Thoracic aorta (tissue), 2 donors: ENCODE results near the gene LMO7. TPM values are rescaled to one million over a fixed set of nuclear protein-coding genes. Genes with fewer than 3 reads are reported as not detected.

Experiments used
- ATAC-seq: fragments of 150-250 bp; one replicate; pipeline ENCODE4 v1.8.0; 2017; ENCODE audit warnings: low read depth; ENCODE audit not compliant: insufficient number of reproducible peaks, low FRiP score
- DNase-seq: peaks from one replicate; pipeline ENCODE4 v3.0.0-alpha.2; 2020; ENCODE audit warnings: low spot score
- H3K27ac ChIP-seq, 2 donors: fragments of 200-600 bp; sonication (generic); 1 replicate in 1 of 2; 2 replicates in 1 of 2; pipeline ENCODE4 v1.5.1; 2016; ENCODE audit warnings: mild to moderate bottlenecking in 2 of 2, moderate library complexity in 2 of 2
- H3K27me3 ChIP-seq: fragments of 200-600 bp; sonication (generic); replicated peaks from 2 replicates; pipeline ENCODE4 v1.6.0; 2016; ENCODE audit warnings: mild to moderate bottlenecking; ENCODE audit not compliant: insufficient read depth
- H3K36me3 ChIP-seq: fragments of 200-600 bp; sonication (generic); one replicate; pipeline ENCODE4 v1.5.1; 2016
- H3K4me1 ChIP-seq, 2 donors: fragments of 200-600 bp; sonication (generic); 1 replicate in 1 of 2; 2 replicates in 1 of 2; pipeline versions ENCODE4 v1.5.1 to v1.6.0; 2016; ENCODE audit warnings: low read depth in 2 of 2, mild to moderate bottlenecking in 1 of 2; ENCODE audit not compliant: control insufficient read depth in 1 of 2
- H3K4me3 ChIP-seq: fragments of 200-600 bp; sonication (generic); 2 replicates; pipeline ENCODE4 v1.5.1; 2016; ENCODE audit warnings: mild to moderate bottlenecking
- H3K9me3 ChIP-seq: fragments of 200-600 bp; sonication (generic); 2 replicates; pipeline ENCODE4 v1.5.1; 2016
- CTCF ChIP-seq: fragments of 200-600 bp; sonication (generic); IDR thresholded peaks from one replicate; pipeline ENCODE4 v1.5.1; 2019; ENCODE audit warnings: antibody characterized with exemption
- total RNA-seq, 2 donors: library from RNA; depleted of rRNA; stranded (reverse); fragments of >200 nt; gene quantifications; one replicate each; pipeline versions ENCODE4 v1.1.0 to v1.2.3, GENCODE V29; 2016

The LMO7 gene
- total RNA-seq, 2 donors from 2014 or later, result 76.3 to 89.9 TPM

- Histone ChIP-seq H3K9me3 (no peaks in the 10 kb centered on the region), H3K27ac (no peak overlapping the region), H3K36me3 (no peaks in the 10 kb centered on the region), H3K27me3 (no peaks in the 10 kb centered on the region), H3K4me3 (no peak overlapping the region), H3K4me1 (peaks cover 16 to 55% of the 10 kb centered on the region in 2 donors)
- no peak for ATAC-seq
- no peak for TF ChIP-seq CTCF
- DNase-seq, result no peak
These were observed 147.9 kb downstream of the LMO7 start for GRCh38 chr13:75784003-75784402.

- Histone ChIP-seq H3K4me1 (peaks cover 24 to 66% of the 10 kb centered on the region in 2 donors), H3K4me3 (no peak overlapping the region), H3K9me3 (no peaks in the 10 kb centered on the region), H3K27me3 (no peaks in the 10 kb centered on the region), H3K27ac (no peak overlapping the region), H3K36me3 (no peaks in the 10 kb centered on the region)
- TF ChIP-seq CTCF, result no peak
- ATAC-seq, result no peak
- DNase-seq, result no peak
These were observed 149.0 kb downstream of the LMO7 start for GRCh38 chr13:75785130-75785529.

DNA sequence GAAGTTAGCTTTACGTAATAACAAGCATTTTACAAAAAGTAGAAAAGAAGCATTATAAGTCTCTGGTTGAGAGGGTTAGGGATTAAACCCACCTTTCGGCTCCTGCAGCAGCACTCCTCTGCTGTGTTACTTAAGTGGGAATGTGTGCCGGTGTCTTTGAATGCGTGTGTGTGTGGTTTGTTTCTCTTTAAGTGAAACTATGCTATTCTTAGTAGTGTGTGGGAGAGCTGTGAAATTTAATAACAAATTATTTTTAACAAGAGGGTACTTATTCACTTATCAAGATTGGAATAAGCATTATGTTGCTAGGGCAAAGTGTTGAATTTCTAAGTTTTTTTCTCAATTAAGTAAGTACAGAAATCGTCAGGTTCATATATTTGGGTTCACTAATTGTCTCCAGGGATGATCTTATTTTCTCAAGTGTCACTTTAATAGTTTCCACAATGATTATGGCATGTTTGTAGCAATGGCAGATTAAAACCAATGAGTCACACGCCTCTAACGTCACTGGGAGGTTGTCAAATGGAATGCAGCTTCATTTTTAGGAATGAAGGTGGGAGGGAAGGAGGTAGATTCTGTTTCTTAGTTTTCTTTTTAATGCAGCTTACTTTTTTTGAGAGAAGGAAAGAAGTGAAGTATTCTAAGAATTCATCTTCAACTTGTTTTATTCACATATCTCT lies 151.3 kb downstream of the LMO7 start:
- ATAC-seq (no peak), DNase-seq (no peak)
- no peak for TF ChIP-seq CTCF
- Histone ChIP-seq H3K4me3 (peak overlapping the region; percentile 39), H3K27ac (peak overlapping the region; percentile 39 to 49), H3K27me3 (no peaks in the 10 kb centered on the region), H3K4me1 (peaks cover 24 to 79% of the 10 kb centered on the region in 2 donors), H3K9me3 (no peaks in the 10 kb centered on the region), H3K36me3 (no peaks in the 10 kb centered on the region)

DNA sequence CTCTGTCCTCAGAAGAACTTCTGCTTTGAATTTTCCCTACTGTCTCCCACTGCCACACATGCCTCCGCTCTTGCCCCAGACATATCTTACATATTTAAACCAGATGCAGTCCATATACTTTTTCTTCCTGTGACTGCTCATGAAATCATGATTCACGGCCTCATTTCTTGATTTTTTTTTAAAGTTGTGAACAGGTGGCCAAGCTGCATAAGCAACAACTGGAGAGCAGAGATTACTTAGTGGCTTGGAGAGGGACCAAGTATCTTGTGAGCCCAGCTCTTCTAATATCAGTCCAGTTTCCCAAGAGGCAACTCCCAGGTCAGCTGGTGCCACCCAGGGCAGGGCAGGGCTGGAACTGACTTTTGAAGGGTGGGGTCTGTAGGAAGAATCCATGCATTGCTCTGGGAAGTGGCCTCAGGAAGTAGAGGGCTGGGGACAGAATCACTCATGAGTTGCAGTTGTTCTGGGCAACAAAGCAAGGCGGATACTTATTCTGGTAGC lies 152.4 kb downstream of the LMO7 start:
- Histone ChIP-seq H3K4me1 (peaks cover 24 to 80% of the 10 kb centered on the region in 2 donors), H3K4me3 (no peak overlapping the region), H3K36me3 (no peaks in the 10 kb centered on the region), H3K9me3 (no peaks in the 10 kb centered on the region), H3K27me3 (no peaks in the 10 kb centered on the region), H3K27ac (peak overlapping the region; percentile 49 to 70)
- ATAC-seq (no peak), DNase-seq (no peak)
- no peak for TF ChIP-seq CTCF

- no peak for ATAC-seq
- H3K4me3 ChIP-seq, result no peak overlapping the region
- no peak for DNase-seq
- H3K4me1 ChIP-seq, result peaks cover 22 to 70% of the 10 kb centered on the region in 2 donors
- no peaks in the 10 kb centered on the region for H3K9me3 ChIP-seq
- H3K36me3 ChIP-seq, result no peaks in the 10 kb centered on the region
- no peaks in the 10 kb centered on the region for H3K27me3 ChIP-seq
- TF ChIP-seq CTCF, result no peak
- H3K27ac ChIP-seq, result peak overlapping the region; percentile 49 to 70
These were observed 153.5 kb downstream of the LMO7 start for GRCh38 chr13:75789451-75790197.
